ENCODE data around the gene ADM2.

- no peak for TF ChIP-seq POLR2A (IDR thresholded peaks at IDR 0.05)
- TF ChIP-seq CTCF (IDR thresholded peaks at IDR 0.05) = no peak
- no peak for TF ChIP-seq EP300 (IDR thresholded peaks at IDR 0.05)
Observed at GRCh38 chr22:50447576-50448551, 33.5 kb upstream of the ADM2 start.
